GM13976 (cell line): ENCODE measurements around the gene RAPGEF1.

Experiments
- DNase-seq: peaks from one replicate; pipeline ENCODE4 v3.0.0; 2012; ENCODE audit warnings: low spot score
- in situ Hi-C: fragments of 300-500 bp; cut with MboI; formaldehyde crosslinking; loops from one replicate; pipeline ENCODE4 v1.12.0; 2022; ENCODE audit warnings: low sequenced_read_pairs, mixed read lengths, inconsistent platforms; ENCODE audit not compliant: unreplicated experiment
- TF ChIP-seq, protein P1 (sequence below): IDR thresholded peaks from 2 replicates; pipeline ENCODE4 v1.5.1; 2012; ENCODE audit warnings: borderline replicate concordance, mild to moderate bottlenecking; ENCODE audit not compliant: insufficient read depth; ENCODE audit errors: extremely low read depth, missing control alignments, control extremely low read depth

Gene RAPGEF1

DNA sequence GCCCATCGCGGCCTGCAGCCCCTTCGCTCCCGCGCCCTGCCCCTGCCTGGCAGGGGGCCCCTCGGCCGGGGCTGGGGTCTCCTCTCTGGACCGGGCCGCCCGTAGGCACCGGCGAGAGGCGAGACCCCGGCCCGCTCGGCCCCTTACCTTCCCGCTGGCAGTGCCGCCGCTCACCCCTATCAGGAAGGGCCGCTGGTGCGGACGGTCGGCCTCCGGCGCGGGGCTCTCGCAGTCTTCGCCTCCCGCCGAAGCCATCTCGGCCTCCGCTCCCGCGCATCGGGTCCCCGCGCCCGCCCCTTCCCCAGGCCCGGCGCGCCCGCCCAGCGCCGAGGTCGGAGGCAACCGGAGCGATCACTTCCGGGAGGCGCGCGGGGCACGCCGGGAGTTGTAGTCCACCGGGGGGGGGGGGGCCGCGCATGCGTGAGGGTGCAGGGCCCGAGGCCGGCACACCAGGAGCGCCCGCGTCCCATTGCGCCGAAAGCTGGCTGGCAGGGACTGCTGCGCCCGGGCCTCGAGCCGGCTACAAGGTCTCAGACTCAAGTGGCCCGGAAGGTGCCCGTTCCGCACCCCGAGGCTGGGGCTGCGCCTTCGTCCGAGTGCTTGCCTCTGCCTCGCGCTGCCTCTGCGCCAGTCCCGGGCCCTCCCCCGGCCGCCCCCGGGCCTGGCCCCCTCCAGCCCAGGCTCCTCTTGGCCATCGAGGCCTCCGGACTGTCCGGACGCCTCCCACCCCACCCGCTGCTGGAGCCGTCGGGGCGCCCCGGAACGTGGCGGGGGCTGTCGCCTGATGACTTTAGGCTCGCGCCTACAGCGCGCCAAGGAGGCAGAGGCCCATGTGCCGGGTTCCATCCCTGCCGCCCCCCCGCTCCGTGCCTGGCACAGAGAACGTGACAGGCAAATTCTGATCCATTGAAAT is 208.7 kb downstream of the RAPGEF1 start, which contains the start of gene UCK1:
Gene UCK1 (minus strand): TSS at position 344 of the 913 bp plus-strand sequence. CDS start 89 bp downstream, at position 255.
- peak; percentile 99 for DNase-seq
- TF ChIP-seq, protein P1, sequence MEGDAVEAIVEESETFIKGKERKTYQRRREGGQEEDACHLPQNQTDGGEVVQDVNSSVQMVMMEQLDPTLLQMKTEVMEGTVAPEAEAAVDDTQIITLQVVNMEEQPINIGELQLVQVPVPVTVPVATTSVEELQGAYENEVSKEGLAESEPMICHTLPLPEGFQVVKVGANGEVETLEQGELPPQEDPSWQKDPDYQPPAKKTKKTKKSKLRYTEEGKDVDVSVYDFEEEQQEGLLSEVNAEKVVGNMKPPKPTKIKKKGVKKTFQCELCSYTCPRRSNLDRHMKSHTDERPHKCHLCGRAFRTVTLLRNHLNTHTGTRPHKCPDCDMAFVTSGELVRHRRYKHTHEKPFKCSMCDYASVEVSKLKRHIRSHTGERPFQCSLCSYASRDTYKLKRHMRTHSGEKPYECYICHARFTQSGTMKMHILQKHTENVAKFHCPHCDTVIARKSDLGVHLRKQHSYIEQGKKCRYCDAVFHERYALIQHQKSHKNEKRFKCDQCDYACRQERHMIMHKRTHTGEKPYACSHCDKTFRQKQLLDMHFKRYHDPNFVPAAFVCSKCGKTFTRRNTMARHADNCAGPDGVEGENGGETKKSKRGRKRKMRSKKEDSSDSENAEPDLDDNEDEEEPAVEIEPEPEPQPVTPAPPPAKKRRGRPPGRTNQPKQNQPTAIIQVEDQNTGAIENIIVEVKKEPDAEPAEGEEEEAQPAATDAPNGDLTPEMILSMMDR: no peak
- in situ Hi-C loops: no loop called here

DNA sequence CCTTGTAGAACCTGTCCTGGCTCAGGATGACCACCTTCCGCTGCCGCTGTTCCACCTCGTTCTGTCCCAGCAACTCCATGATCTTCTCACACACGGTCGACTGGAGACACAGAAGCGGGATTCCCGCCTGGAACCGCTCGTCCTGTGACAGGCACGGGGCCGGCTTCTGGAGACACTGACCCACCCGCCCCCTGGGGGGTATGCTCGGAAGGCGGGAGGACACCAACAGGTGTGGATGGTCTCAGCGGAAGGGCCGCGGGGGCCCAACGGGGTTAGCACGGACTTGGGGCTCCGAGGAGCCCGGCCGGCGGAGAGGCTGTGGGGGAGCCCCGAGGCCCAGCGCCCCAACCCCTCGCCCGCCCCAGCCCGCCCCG is 209.3 kb downstream of the RAPGEF1 start:
- in situ Hi-C loops: no loop called here
- peak; percentile 69 for DNase-seq
- TF ChIP-seq, protein P1: no peak

DNA sequence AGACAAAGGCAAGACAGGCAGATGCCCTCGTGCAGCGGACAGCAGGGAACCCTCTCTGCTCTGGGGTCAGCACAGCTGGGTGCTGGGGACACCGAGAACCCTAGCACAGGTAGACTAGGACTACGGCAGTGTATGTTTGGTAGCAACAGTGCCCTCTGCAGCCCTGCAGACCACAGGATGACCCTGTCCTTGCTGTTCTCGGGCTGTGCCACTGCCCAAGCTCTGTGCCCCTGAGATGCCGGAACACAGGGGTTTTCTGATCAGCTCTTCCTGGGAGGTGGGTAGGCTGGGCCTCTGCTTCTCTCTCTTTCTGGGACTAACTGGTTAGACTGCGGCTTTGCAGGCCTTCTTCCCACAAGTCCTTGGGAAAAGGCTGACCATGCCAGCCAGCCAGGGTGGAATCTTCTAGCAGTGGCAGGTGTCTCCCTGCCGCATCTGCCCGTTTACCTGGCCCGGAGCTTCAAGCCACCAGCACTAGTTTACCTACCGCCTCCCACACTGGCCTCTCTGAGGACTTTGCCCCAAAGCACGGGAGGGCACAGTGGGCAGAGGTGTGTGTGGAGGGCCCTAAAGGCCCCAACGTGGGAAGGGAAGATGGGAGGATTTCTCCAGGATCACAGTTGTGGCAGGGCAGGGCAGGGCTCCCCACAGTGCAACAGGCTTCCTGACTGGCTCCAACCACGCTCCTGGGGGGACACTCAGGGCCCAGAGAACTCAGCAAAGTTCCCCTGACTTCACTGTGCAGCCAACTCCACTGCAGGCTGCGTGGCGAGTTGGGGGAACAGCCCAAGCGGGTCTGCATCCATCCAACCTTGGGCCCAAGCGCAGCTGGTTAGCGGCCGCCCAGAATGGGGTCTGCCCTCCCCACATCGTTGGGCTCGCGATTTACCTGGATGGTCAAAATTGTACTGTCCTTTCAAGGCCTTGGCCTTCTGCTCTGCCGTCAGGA is 210.0 kb downstream of the RAPGEF1 start:
- in situ Hi-C loops: no loop called here
- no peak for DNase-seq
- TF ChIP-seq, protein P1: no peak

DNA sequence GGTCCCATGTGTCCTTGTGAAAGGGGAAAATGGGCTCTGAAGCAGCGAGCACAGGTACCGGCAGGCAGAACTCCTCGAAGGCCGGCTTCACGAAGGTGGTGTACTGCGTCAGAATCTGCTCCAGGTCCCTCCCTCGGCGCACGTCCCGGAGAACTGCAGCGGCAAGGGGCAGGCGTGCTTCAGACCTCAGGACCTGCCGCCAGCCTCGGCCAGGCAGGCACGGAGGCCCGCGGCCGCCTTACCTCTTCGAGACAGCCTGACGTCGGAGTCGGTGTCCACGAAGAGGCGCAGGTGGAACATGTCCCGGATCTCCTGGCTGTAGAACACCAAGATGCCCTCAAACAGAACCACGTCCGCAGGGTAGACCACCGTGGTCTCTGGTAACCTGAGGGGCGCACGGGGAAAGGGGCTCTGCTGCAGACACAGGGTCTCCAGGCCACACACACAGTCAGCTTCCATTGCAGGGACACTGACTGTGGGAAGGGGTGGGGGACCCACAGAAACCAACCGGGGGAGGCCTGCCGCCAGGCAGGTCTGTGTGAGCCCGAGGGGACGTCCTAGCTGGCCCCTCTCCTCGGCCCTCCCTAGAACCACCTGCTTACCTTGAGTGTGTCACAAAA is 210.9 kb downstream of the RAPGEF1 start:
- DNase-seq: no peak
- TF ChIP-seq, protein P1: no peak
- in situ Hi-C loops: no loop called here

DNA sequence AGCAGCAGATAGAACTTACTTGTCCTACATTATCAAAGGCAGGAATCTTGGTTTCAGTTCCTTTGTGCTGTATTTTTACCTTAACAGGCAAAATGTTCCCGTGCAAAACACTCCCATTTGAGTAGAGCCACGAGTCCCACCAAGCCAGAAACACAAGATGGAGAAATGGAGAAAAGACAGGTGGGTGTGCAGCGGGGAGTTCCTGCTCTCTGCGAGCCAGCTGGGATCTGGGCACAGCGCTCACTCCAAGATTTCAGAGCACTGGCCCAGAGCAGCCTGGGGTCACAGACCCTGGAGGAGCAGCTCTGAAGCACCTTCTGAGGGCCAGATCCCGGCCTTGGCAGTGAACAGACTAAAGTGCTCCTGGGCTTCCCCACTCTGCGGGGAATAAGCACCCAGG is 211.7 kb downstream of the RAPGEF1 start:
- no peak for DNase-seq
- in situ Hi-C loops: no loop called here
- TF ChIP-seq, protein P1: no peak
